ENCODE data around the gene DMD.
A peak's percentile ranks its signal among the peaks of the same experiment; 100 is the strongest.

DMD gene

DNA sequence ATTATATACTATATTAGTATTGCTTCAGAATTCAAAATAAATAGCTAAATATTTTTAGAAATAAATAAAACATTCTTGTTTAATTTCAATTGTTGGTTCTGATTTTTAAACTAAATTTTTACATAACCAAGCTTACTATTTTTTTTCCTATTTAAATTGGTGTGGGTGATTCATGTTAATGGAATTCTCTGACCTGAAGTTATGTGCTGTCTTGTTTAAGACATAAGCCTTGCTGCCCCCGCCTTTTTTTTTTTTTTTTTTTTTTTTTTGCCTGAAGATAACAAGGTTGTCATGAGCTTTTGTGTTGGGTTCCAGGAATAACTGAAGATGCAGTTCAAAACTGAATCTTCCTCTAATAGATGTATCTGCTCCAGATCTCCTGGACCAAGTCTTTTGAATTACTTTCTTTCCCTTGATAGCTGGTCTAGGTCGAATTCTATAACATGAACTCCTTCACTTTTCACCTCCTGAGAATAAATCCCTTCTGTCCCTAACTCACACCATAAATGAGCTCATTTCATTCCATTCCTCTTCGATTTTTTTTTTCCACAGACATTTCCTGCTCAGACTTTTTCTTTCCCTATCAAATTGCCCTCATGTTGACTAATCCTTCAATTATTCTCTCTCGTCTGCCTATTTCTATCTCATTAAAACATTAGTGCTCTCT, 1878.1 kb downstream of the DMD start:
- H3K4me3 ChIP-seq (ENCODE audit: low read depth, low read length) = no peak overlapping the region
- no peak for DNase-seq (ENCODE audit: low read depth)
- TF ChIP-seq, protein P1, sequence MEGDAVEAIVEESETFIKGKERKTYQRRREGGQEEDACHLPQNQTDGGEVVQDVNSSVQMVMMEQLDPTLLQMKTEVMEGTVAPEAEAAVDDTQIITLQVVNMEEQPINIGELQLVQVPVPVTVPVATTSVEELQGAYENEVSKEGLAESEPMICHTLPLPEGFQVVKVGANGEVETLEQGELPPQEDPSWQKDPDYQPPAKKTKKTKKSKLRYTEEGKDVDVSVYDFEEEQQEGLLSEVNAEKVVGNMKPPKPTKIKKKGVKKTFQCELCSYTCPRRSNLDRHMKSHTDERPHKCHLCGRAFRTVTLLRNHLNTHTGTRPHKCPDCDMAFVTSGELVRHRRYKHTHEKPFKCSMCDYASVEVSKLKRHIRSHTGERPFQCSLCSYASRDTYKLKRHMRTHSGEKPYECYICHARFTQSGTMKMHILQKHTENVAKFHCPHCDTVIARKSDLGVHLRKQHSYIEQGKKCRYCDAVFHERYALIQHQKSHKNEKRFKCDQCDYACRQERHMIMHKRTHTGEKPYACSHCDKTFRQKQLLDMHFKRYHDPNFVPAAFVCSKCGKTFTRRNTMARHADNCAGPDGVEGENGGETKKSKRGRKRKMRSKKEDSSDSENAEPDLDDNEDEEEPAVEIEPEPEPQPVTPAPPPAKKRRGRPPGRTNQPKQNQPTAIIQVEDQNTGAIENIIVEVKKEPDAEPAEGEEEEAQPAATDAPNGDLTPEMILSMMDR (IDR thresholded peaks at IDR 0.05; ENCODE audit: low read depth, low read length, missing control alignments) = no peak

DNA sequence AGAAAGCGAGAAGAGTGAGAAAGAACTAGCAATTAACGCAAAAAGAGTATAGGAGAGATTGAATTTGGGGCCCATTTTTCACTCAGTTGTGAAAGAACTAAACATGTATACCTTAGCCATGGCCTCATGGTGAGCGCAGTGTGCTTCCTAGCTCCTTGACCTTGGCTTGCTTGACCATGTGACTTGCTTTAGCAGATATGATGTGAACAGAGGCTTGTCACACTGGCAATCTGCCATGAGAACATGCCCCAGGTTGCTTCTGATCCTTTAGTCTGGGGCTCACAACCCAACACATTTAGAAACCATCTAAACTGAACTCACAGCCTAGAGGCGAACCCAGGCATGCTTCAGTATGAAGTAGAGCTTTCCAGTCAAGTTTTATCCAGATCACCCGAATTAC, 1879.4 kb downstream of the DMD start:
- no peak overlapping the region for H3K4me3 ChIP-seq (ENCODE audit: low read depth, low read length)
- no peak for DNase-seq (ENCODE audit: low read depth)
- TF ChIP-seq, protein P1 (IDR thresholded peaks at IDR 0.05; ENCODE audit: low read depth, low read length, missing control alignments) = no peak

DNA sequence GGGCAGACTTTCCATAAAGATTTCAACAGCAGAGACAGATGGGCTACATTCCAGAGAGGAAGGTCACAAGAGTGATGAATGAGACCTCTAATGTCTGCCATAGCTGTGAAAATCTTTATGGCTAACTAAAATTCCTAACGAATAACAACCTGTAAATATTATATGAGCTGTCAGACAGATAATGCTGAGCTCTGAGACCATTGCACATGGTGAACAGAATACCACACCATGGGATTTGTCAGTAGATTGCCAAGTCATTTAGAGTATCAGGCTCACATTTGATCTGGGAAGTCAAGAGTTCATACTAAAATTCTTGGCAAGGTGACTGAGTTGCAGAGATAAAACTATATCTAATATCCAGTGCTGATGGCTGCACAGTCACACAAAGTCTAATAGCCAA, 1880.3 kb downstream of the DMD start:
- H3K4me3 ChIP-seq (ENCODE audit: low read depth, low read length) = no peak overlapping the region
- TF ChIP-seq, protein P1 (IDR thresholded peaks at IDR 0.05; ENCODE audit: low read depth, low read length, missing control alignments) = no peak
- no peak for DNase-seq (ENCODE audit: low read depth)

DNA sequence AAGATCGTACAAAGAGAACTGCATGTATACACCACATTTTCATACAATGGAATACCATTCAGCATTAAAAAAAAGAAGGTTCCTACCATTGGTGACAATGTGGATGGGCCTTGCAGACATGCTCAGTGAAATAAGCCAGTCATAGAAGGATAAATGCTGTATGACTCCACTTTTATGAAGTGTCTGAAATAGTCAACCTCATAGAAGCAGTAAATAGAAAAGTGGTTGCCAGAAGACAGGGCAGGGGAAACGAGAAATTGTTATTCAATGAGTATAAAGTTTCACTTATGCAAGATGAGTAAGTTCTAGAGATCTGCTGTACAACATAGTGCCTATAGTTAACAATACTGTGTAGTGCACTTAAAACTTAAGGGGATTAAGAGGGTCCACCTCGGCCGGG, 1882.1 kb downstream of the DMD start:
- TF ChIP-seq, protein P1 (IDR thresholded peaks at IDR 0.05; ENCODE audit: low read depth, low read length, missing control alignments) = no peak
- no peak for DNase-seq (ENCODE audit: low read depth)

DNA sequence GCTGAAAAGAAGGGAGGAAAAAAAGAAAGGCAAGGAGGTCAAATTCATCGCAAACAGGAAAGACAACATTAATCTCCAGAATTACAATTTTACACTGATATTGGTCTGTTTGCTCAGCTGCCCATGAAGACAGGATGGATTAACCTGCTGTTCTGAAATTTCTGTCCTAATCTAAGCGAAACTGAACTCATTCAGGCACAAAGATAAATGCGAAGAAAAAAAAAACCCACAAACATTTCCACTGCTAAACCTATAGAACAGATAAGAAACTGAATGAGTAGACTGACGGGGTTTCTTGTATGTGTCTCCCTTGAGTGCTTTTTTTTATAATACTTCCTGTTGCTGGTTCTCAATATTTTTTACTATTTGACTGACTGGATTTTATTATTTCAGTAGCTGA, 1887.7 kb downstream of the DMD start:
- DNase-seq (ENCODE audit: low read depth) = peak; percentile 15
- TF ChIP-seq, protein P1 (IDR thresholded peaks at IDR 0.05; ENCODE audit: low read depth, low read length, missing control alignments) = no peak

More for the DNA sequence above, 1882.1 kb downstream of the DMD start:
- H3K4me3 ChIP-seq (ENCODE audit: low read depth, low read length) = no peak overlapping the region

DNA sequence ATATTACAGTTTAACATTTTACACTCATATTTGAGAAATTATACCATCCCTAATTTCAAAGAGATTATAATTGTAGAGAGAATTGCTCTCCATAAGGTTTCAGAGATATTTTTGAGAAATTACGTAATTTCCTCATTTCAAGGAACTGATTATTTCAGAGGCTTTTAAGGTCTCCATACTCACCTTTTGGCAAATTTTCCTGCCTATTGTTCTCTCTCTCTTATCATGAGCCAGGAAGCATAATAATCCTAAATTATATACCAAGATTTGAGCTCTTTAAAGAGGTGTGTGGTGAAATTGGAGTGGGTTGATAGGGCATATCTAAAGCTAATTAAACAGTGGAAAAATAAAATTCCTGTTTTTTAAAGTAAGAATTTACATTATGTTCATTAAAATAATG, 1890.6 kb downstream of the DMD start:
- H3K4me3 ChIP-seq (ENCODE audit: low read depth, low read length) = no peak overlapping the region
- TF ChIP-seq, protein P1 (IDR thresholded peaks at IDR 0.05; ENCODE audit: low read depth, low read length, missing control alignments) = no peak
- no peak for DNase-seq (ENCODE audit: low read depth)

More for the DNA sequence above, 1887.7 kb downstream of the DMD start:
- no peak overlapping the region for H3K4me3 ChIP-seq (ENCODE audit: low read depth, low read length)

DNA sequence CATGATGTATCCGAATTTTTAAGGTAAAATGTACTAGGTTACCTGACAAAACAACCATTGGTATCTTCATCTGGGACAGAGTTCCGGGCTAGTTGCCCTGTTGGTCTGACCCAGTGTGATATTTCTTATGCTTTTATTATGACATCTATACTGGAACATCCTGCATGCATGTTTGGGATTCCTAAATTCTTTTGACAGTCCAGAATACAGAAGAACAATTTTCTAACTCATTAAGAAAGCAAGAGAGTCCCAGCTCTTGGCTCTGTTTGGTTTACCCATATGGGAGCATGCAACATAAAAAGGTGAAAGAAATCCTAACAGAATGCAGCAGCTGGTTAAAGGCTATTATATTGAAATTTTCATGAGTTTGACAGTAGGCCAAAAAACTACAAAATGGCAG, 1891.8 kb downstream of the DMD start:
- H3K4me3 ChIP-seq (ENCODE audit: low read depth, low read length) = no peak overlapping the region

More for the DNA sequence above, 1891.8 kb downstream of the DMD start:
- TF ChIP-seq, protein P1 (IDR thresholded peaks at IDR 0.05; ENCODE audit: low read depth, low read length, missing control alignments) = no peak
- DNase-seq (ENCODE audit: low read depth) = no peak

All from GM12864 (cell line).